DND-41 (cell line): ENCODE measurements around the gene UST.

Experiments
- ATAC-seq: fragments of 200-7000 bp; cut with Tn5 transposase; 3 replicates; pipeline ENCODE4 v1.9.1; 2021; ENCODE audit warnings: low read depth; ENCODE audit not compliant: insufficient read depth
- DNase-seq: peaks from one replicate; pipeline ENCODE4 v3.0.0-alpha.2; 2020
- H2AFZ ChIP-seq: 2 replicates; pipeline ENCODE4 v1.6.0; 2012; ENCODE audit warnings: low read depth, low read length
- H3K27ac ChIP-seq: 2 replicates; pipeline ENCODE4 v1.5.1; 2012; ENCODE audit warnings: low read length, inconsistent platforms
- H3K27me3 ChIP-seq: fragments of 200-600 bp; sonication (generic); 2 replicates; pipeline ENCODE4 v1.6.0; 2012; ENCODE audit warnings: low read length, mild to moderate bottlenecking, inconsistent platforms; ENCODE audit not compliant: insufficient read depth, poor library complexity
- H3K36me3 ChIP-seq: 2 replicates; pipeline ENCODE4 v1.5.1; 2012; ENCODE audit warnings: low read length, inconsistent platforms; ENCODE audit not compliant: insufficient read depth
- H3K4me1 ChIP-seq: 2 replicates; pipeline ENCODE4 v1.5.1; 2012; ENCODE audit warnings: mild to moderate bottlenecking, low read length; ENCODE audit not compliant: insufficient read depth
- H3K4me2 ChIP-seq: 2 replicates; pipeline ENCODE4 v1.6.0; 2012; ENCODE audit warnings: mild to moderate bottlenecking, moderate library complexity, low read length, inconsistent platforms; ENCODE audit not compliant: insufficient read depth
- H3K4me3 ChIP-seq, 2 experiments: fragments of 200-600 bp in 1 of 2; shearing (Covaris generic) in 1 of 2; 2 replicates each; pipeline ENCODE4 v1.5.1; 2012 to 2016; ENCODE audit warnings: inconsistent platforms in 2 of 2, low read length in 2 of 2, mild to moderate bottlenecking in 2 of 2, low read depth in 1 of 2, moderate library complexity in 1 of 2
- H3K79me2 ChIP-seq: 2 replicates; pipeline ENCODE4 v1.6.0; 2012; ENCODE audit warnings: low read length, inconsistent platforms; ENCODE audit not compliant: insufficient read depth
- H3K9ac ChIP-seq: 2 replicates; pipeline ENCODE4 v1.6.0; 2012; ENCODE audit warnings: low read depth, mild to moderate bottlenecking, inconsistent platforms, low read length, moderate library complexity
- H3K9me3 ChIP-seq: 2 replicates; pipeline ENCODE4 v1.5.1; 2012; ENCODE audit warnings: low read length, moderate library complexity, mild to moderate bottlenecking, inconsistent platforms; ENCODE audit not compliant: insufficient read depth, severe bottlenecking
- H4K20me1 ChIP-seq: 2 replicates; pipeline ENCODE4 v1.6.0; 2012; ENCODE audit warnings: low read length; ENCODE audit not compliant: insufficient read depth
- CTCF ChIP-seq: IDR thresholded peaks from 2 replicates; pipeline ENCODE4 v1.5.1; 2012; ENCODE audit warnings: borderline replicate concordance, low read length, moderate library complexity, mild to moderate bottlenecking; ENCODE audit not compliant: poor library complexity, severe bottlenecking; ENCODE audit errors: extremely low read depth
- EZH2 ChIP-seq: IDR thresholded peaks from 3 replicates; pipeline ENCODE4 v1.6.1; 2012; ENCODE audit warnings: borderline replicate concordance, low read depth, mild to moderate bottlenecking, moderate library complexity, low read length, inconsistent platforms; ENCODE audit not compliant: severe bottlenecking

UST gene

DNA sequence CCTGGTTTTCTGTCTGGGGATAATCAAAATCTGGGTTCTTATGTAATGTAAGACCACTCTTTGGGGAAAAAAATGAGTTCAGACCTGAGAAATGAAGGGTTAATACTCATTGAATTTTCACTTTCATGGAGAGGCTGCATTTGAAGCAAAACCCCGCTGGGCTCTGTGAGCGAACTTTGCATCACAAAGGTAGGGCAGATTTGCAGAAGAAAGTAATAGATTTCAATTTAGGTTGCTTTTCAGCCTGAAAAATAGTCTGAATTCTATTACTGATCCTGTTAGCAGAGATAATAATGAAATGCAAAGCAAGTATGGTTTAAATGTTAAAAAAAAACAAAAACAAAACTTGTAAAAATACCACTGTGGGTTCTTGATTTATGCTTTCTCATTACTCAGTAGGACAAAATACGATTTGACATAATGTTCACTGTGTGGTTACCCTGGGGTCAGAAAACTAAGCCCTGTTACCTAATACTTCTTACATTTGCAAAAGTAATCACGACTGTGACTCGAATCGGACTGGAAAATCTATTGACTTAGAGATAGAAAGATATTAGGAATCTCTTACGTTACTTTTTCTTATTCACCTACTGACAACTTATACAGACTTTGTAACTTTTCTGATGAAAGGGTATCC is 72.2 kb downstream of the UST start:
- Histone ChIP-seq H3K9ac (no peak overlapping the region), H3K4me3 (no peak overlapping the region)
- DNase-seq = no peak

GRCh38 chr6:148819852-148820251 is 73.0 kb downstream of the UST start:
- Histone ChIP-seq H3K27me3 (no peaks in the 10 kb centered on the region), H4K20me1 (no peaks in the 10 kb centered on the region), H3K9ac (no peak overlapping the region), H3K4me1 (no peaks in the 10 kb centered on the region), H3K36me3 (no peaks in the 10 kb centered on the region), H3K27ac (no peak overlapping the region), H3K4me2 (no peak overlapping the region), H2AFZ (no peak overlapping the region), H3K9me3 (no peaks in the 10 kb centered on the region), H3K79me2 (0 out of 2 replicates have a peak, but pooled peaks cover 2% of the 10 kb centered on the region), H3K4me3 (no peak overlapping the region)
- DNase-seq (no peak), ATAC-seq (no peak)
- TF ChIP-seq CTCF = no peak

More for the DNA sequence above, 72.2 kb downstream of the UST start:
- no peaks in the 10 kb centered on the region for H3K27me3 ChIP-seq
- no peak overlapping the region for H3K27ac ChIP-seq
- TF ChIP-seq EZH2 (no peak), CTCF (no peak)
- no peak overlapping the region for H3K4me2 ChIP-seq
- H3K79me2 ChIP-seq = no peaks in the 10 kb centered on the region
- no peaks in the 10 kb centered on the region for H3K36me3 ChIP-seq
- H3K4me1 ChIP-seq = no peaks in the 10 kb centered on the region
- no peaks in the 10 kb centered on the region for H3K9me3 ChIP-seq
- H2AFZ ChIP-seq = no peak overlapping the region
- no peak for ATAC-seq
- H4K20me1 ChIP-seq = no peaks in the 10 kb centered on the region

- Histone ChIP-seq H3K27me3 (no peaks in the 10 kb centered on the region), H3K4me1 (no peaks in the 10 kb centered on the region), H4K20me1 (no peaks in the 10 kb centered on the region), H3K27ac (no peak overlapping the region), H3K9ac (no peak overlapping the region), H3K4me3 (no peak overlapping the region), H3K9me3 (no peaks in the 10 kb centered on the region), H3K36me3 (no peaks in the 10 kb centered on the region), H2AFZ (no peak overlapping the region), H3K4me2 (no peak overlapping the region), H3K79me2 (0 out of 2 replicates have a peak, but pooled peaks cover 2% of the 10 kb centered on the region)
- DNase-seq (no peak), ATAC-seq (no peak)
- TF ChIP-seq EZH2 (no peak), CTCF (no peak)
Measured at GRCh38 chr6:148822819-148823218, 76.0 kb downstream of the UST start.
